ENCODE measurements around the gene GLRA3. TPM values are rescaled to one million over a fixed set of nuclear protein-coding genes. Genes with fewer than 3 reads are reported as not detected.

The GLRA3 gene
- total and polyA plus RNA-seq, 10 of the 15 experiments (the other 5 are each of a cell fraction or from before 2014, with no cell fraction given): not detected

DNA sequence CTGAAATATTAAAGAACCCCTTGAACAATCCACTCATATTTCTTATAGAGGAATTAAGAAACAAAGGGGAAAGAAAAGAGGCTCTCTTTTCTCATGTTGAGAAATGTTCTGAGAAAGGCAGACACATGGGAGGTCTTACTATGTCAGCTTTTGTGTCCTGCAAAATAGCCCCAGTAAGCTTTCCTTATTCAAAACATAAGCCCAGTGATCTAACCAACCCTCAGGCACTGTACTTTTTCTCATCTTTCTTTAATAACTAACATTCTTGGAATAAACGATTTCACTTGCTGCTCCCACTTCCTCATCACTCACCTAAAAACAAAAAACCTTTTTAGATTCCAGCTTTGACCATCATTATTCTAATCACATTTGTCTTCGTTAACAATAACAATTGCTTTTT is 115.9 kb downstream of the GLRA3 start:
- no peak overlapping the region for H2AFZ ChIP-seq (ENCODE audit: control insufficient read depth, low read depth, low read length)
- H3K27ac ChIP-seq (ENCODE audit: control insufficient read depth, insufficient read depth): no peak overlapping the region
- ATAC-seq: no peak
- in situ Hi-C loops (cut with MboI) (no loop called here), intact Hi-C loops (cut with micrococcal nuclease; ENCODE audit: unreplicated experiment) (loop anchor here (5.0 kb wide), 1 partner anchor 81 kb away; no protein-coding TSS in a partner anchor)
- H3K79me2 ChIP-seq (ENCODE audit: control insufficient read depth, insufficient read depth, low read length): no peaks in the 10 kb centered on the region
- ChIA-PET SMC1A (ENCODE audit: uncharacterized antibody, unreplicated experiment) (interaction anchor here (0.7 to 1.1 kb wide), 3 partner anchors 342 to 351 kb away, joined by 3 read pairs; no protein-coding TSS in a partner anchor), CTCF (interaction anchor here (0.8 to 2.9 kb wide), 10 partner anchors 8 to 354 kb away, joined by 3 to 20 read pairs (median 6); no protein-coding TSS in a partner anchor), RAD21 (ENCODE audit: unreplicated experiment) (no interaction called here), POLR2A (no interaction called here)
- BruUV-seq (replicated peaks): no TSS peak
- TF ChIP-seq CEBPB (IDR thresholded peaks at IDR 0.05; ENCODE audit: borderline replicate concordance in 1 of 2, low read depth in 2 of 2, low read length in 2 of 2): no peak
- TF ChIP-seq, protein P1, sequence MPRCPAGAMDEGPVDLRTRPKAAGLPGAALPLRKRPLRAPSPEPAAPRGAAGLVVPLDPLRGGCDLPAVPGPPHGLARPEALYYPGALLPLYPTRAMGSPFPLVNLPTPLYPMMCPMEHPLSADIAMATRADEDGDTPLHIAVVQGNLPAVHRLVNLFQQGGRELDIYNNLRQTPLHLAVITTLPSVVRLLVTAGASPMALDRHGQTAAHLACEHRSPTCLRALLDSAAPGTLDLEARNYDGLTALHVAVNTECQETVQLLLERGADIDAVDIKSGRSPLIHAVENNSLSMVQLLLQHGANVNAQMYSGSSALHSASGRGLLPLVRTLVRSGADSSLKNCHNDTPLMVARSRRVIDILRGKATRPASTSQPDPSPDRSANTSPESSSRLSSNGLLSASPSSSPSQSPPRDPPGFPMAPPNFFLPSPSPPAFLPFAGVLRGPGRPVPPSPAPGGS (IDR thresholded peaks at IDR 0.05; ENCODE audit: borderline replicate concordance, insufficient read depth, low read depth, low read length, poor library complexity, severe bottlenecking): no peak
- TF ChIP-seq SPI1 (IDR thresholded peaks at IDR 0.05; ENCODE audit: borderline replicate concordance, insufficient read depth, low read depth, low read length): no peak
- TF ChIP-seq, protein P2, sequence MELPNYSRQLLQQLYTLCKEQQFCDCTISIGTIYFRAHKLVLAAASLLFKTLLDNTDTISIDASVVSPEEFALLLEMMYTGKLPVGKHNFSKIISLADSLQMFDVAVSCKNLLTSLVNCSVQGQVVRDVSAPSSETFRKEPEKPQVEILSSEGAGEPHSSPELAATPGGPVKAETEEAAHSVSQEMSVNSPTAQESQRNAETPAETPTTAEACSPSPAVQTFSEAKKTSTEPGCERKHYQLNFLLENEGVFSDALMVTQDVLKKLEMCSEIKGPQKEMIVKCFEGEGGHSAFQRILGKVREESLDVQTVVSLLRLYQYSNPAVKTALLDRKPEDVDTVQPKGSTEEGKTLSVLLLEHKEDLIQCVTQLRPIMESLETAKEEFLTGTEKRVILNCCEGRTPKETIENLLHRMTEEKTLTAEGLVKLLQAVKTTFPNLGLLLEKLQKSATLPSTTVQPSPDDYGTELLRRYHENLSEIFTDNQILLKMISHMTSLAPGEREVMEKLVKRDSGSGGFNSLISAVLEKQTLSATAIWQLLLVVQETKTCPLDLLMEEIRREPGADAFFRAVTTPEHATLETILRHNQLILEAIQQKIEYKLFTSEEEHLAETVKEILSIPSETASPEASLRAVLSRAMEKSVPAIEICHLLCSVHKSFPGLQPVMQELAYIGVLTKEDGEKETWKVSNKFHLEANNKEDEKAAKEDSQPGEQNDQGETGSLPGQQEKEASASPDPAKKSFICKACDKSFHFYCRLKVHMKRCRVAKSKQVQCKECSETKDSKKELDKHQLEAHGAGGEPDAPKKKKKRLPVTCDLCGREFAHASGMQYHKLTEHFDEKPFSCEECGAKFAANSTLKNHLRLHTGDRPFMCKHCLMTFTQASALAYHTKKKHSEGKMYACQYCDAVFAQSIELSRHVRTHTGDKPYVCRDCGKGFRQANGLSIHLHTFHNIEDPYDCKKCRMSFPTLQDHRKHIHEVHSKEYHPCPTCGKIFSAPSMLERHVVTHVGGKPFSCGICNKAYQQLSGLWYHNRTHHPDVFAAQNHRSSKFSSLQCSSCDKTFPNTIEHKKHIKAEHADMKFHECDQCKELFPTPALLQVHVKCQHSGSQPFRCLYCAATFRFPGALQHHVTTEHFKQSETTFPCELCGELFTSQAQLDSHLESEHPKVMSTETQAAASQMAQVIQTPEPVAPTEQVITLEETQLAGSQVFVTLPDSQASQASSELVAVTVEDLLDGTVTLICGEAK (IDR thresholded peaks at IDR 0.05; ENCODE audit: borderline replicate concordance): no peak
- no peak for TF ChIP-seq HDGF (IDR thresholded peaks at IDR 0.05)
- no peak for TF ChIP-seq LARP7 (IDR thresholded peaks at IDR 0.05)
- TF ChIP-seq, protein P3, sequence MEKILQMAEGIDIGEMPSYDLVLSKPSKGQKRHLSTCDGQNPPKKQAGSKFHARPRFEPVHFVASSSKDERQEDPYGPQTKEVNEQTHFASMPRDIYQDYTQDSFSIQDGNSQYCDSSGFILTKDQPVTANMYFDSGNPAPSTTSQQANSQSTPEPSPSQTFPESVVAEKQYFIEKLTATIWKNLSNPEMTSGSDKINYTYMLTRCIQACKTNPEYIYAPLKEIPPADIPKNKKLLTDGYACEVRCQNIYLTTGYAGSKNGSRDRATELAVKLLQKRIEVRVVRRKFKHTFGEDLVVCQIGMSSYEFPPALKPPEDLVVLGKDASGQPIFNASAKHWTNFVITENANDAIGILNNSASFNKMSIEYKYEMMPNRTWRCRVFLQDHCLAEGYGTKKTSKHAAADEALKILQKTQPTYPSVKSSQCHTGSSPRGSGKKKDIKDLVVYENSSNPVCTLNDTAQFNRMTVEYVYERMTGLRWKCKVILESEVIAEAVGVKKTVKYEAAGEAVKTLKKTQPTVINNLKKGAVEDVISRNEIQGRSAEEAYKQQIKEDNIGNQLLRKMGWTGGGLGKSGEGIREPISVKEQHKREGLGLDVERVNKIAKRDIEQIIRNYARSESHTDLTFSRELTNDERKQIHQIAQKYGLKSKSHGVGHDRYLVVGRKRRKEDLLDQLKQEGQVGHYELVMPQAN (conservative IDR thresholded peaks at IDR 0.05): no peak
- TF ChIP-seq FOXK2 (IDR thresholded peaks at IDR 0.05): no peak
- TF ChIP-seq RAD51 (IDR thresholded peaks at IDR 0.05): no peak
- no peak for TF ChIP-seq POLR2AphosphoS2 (IDR thresholded peaks at IDR 0.05; ENCODE audit: low read depth, low read length)
- TF ChIP-seq NFYA (IDR thresholded peaks at IDR 0.05; ENCODE audit: borderline replicate concordance, low read depth, low read length): no peak
- H3K4me1 ChIP-seq (ENCODE audit: control insufficient read depth, insufficient read depth, low read length): no peaks in the 10 kb centered on the region
- H3K4me2 ChIP-seq (ENCODE audit: control insufficient read depth, insufficient read depth): no peak overlapping the region
- H3K4me3 ChIP-seq: no peak overlapping the region
- no peak for DNase-seq (ENCODE audit: low read depth, low spot score)
- H3K9me3 ChIP-seq (replicated peaks; ENCODE audit: control insufficient read depth, insufficient read depth, low read length): no peaks in the 10 kb centered on the region
- 0 out of 4 replicates have a peak, but pooled peaks cover 0 to 4% of the 10 kb centered on the region in 2 experiments for H3K27me3 ChIP-seq (replicated peaks in 1 of 2; ENCODE audit: control insufficient read depth in 2 of 2, insufficient read depth in 2 of 2, low read length in 1 of 2)
- no peaks in the 10 kb centered on the region for H3K36me3 ChIP-seq (ENCODE audit: control insufficient read depth in 2 of 2, insufficient read depth in 2 of 2, low read length in 1 of 2)
- FAIRE-seq: no peak
- WGBS (ENCODE audit: insufficient coverage, insufficient replicate concordance, low lambda C conversion rate, missing lambda C conversion rate): 16% methylated on average over 2 of the region's 2 CpGs
- no peak overlapping the region for H3K9ac ChIP-seq (ENCODE audit: control insufficient read depth, insufficient read depth, low read length)
- H4K20me1 ChIP-seq (ENCODE audit: control insufficient read depth, insufficient read depth): no peaks in the 10 kb centered on the region
